ENCODE data around the gene LSM6. TPM values are rescaled to one million over a fixed set of nuclear protein-coding genes. Genes with fewer than 3 reads are reported as not detected.

LSM6 gene
- total RNA-seq: 10 to 100 TPM; 26.2 to 45.7 TPM

DNA sequence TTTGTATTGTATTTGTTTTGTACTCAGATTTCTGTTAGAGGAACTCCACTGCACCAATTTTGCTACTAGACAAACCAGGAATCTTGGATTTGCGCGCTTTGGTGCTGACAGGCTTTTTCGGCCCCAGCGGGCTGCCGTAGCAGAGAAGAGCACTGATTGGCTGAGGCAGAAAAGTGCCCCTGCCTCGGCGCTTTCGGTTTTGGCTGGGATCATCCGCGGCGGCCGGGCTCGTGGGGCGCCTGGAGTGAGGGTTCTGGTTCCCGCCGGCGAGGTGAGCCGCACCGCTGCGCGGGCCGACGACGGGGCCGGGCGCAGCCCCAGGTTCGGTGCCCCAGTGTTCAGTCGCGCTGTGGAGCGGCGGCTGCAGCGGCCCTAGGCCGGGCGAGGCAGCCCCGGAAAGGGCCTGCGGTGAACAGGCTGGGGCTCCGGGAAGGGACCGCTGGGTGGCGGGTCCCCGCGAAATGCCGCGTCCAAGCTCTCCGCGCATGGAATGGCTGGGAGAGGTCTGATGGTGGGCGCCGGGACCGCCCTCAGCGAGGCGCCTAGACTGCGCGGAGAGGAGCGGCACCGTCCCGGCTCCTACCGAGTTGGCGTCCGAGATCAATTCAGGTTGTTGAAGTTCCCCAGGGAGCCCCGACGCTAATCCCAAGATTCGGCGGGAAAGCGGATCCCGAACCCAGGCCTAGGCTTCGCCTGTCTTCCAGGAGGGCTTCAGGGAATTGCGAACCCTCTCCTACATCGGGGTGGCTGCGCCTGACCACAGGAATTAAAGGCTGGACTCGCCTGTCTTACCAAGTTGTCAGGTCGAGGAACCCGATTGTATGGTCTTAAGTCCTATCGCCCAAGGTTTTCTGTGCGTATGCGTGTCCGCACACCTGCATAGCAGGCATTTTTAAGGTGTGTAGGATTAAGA, at the start of gene LSM6:
Gene LSM6, plus strand, starts transcription at position 178 of the 913 bp plus-strand sequence. CDS start 7,204 bp downstream, outside the sequence.
- peaks cover 26% of the 10 kb centered on the region for H3K36me3 Mint-ChIP-seq (ENCODE audit: low read depth)
- ATAC-seq (replicated peaks): peak; percentile 95
- peak within 1 kb of the TSS; percentile 97 for H3K27ac Mint-ChIP-seq
- H3K9me3 Mint-ChIP-seq: no peaks in the 10 kb centered on the region
- no peaks in the 10 kb centered on the region for H3K27me3 Mint-ChIP-seq
- peak within 1 kb of the TSS; percentile 90 for H3K4me3 Mint-ChIP-seq
- H3K4me1 Mint-ChIP-seq: peaks cover 30% of the 10 kb centered on the region

DNA sequence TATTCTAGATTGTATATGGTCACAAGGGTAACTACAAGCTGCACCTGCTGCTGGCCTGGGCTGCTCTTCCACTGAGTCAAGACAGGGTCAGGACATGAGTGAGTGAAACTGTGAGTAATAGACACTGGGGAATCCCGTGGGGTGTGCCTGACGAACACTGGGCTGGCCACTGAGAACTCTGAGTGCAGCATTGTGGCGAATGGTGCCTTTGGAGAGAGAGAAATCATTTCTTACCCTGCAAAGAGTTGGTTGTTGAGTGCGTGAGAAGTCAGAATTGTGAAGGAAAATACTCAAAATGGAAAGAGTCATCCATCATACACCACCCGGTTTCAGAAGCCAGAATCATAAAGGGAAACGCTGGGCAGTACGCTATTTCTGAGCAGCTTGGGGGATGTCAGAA, 43.1 kb upstream of the LSM6 start:
- Mint-ChIP-seq H3K4me1 (peaks cover 7% of the 10 kb centered on the region), H3K27me3 (peaks cover 17% of the 10 kb centered on the region), H3K4me3 (peak overlapping the region; percentile 37), H3K36me3 (ENCODE audit: low read depth) (no peaks in the 10 kb centered on the region), H3K27ac (peak overlapping the region; percentile 55), H3K9me3 (no peaks in the 10 kb centered on the region)
- peak; percentile 99 for ATAC-seq (replicated peaks)

DNA sequence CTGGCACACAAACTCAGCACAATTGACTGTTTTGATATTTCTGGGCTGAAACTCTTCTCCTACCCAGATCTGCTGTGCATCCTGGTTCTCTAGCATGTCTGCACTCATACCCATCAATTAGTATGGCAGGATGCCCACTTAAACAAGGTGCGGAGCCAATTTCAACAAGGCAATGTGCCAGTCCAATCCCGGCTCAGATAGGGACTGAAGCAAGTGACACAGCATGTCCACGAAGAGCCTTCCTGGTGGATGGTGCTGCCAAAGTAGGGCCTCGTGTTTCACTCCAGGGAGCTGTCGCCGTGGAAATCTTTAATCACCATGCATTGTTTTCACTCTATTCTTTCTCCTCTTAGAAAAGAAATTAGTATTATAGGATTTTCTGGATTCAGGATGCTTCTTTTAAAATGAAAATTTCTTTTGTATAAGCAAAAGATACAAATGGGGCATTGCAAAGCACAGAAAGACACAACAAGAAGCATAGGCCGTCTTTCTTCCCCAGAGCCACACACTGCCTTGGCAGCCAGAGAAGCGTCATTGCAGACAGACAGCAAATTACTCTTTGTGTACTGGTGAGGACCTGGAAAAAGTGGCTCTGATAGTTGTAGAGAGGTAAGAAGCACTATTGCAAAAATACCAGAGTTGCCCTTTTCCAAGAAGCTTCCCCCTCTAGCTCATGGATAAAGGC, 40.6 kb upstream of the LSM6 start:
- H3K27ac Mint-ChIP-seq: no peak overlapping the region
- peaks cover 7% of the 10 kb centered on the region for H3K4me1 Mint-ChIP-seq
- H3K4me3 Mint-ChIP-seq: no peak overlapping the region
- no peaks in the 10 kb centered on the region for H3K9me3 Mint-ChIP-seq
- peaks cover 23% of the 10 kb centered on the region for H3K27me3 Mint-ChIP-seq
- H3K36me3 Mint-ChIP-seq (ENCODE audit: low read depth): no peaks in the 10 kb centered on the region
- ATAC-seq (replicated peaks): no peak

DNA sequence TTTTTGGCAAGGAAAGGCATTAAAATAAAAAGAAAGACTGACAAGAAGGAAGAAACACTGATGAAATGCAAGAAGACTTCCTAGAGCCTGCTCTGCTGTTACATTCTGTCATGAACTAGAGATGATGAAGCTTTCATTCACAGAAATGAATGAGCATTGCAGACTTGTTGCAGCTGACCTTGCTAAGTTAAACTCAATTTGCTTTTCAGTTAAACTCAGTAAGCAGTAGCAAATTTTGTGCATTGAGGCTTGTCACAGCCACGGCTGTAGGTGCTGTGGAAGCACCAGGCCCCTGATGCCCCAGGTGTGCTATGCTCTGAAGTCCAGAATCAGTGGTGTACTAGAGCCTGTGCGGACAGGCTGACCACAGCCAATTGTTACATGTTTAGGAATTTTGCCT, 39.6 kb upstream of the LSM6 start:
- no peak for ATAC-seq (replicated peaks)
- Mint-ChIP-seq H3K9me3 (no peaks in the 10 kb centered on the region), H3K36me3 (ENCODE audit: low read depth) (no peaks in the 10 kb centered on the region), H3K27me3 (peaks cover 18% of the 10 kb centered on the region), H3K4me1 (peaks cover 7% of the 10 kb centered on the region), H3K4me3 (no peak overlapping the region), H3K27ac (no peak overlapping the region)

DNA sequence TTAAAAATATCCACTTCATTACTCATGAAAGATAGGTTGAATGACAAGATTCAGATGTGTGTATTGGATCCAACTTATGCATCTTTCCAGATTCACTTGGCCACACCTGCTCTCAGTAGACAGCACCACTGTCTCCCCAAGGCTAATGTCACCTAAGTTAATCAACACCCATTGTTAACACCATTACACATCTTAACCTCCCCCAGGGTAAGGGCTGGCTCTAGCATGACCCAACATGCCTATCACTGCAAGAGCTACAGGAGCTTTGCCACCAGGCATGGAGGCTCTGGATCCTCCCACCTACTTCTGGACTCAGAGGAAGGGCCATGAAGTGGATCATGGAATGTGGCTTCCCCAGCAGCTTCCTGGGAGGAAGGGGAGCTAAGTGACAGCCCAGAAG, 32.8 kb upstream of the LSM6 start:
- no peak overlapping the region for H3K4me3 Mint-ChIP-seq
- no peaks in the 10 kb centered on the region for H3K4me1 Mint-ChIP-seq
- ATAC-seq (replicated peaks): no peak
- no peaks in the 10 kb centered on the region for H3K36me3 Mint-ChIP-seq (ENCODE audit: low read depth)
- H3K27me3 Mint-ChIP-seq: peaks cover 12% of the 10 kb centered on the region
- no peak overlapping the region for H3K27ac Mint-ChIP-seq
- no peaks in the 10 kb centered on the region for H3K9me3 Mint-ChIP-seq

DNA sequence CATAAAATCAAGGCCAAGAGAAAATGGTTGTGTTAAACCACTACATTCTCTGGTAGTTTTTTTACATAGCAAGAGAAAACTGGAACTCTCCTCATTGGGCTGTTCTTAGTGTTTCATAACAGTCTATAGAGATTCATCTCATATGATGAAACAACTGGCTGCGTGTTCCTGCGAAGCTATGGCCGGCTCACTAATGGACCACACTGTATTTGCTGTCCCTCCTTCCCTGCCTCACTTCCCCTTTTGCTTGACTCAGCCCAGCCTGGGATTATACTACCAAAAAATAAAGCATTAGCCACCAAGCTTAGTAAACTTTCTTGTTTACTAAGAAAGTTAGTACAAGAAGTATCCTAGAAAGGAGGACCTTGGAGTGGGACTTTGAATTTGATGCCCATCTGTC, 31.6 kb upstream of the LSM6 start:
- ATAC-seq (replicated peaks): no peak

DNA sequence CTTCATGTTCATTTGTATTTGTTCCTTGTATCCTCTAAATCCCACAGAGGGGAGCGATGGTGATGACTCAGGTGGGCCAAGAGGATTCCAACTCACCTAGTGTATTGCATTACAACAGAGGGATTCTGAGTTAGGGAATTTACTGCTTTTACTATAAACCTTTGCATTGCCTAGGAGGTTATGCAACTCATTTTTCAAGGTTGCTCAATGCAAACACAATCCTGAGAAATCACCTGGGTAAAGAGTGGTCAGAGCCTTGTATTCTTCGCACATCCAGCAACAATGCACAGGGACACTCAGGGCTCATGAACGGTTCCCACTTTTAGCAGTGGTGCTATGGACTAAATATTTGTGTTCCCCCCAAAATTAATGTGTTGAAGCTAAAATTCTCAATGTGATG, 28.6 kb upstream of the LSM6 start:
- H3K4me3 Mint-ChIP-seq: no peak overlapping the region
- H3K9me3 Mint-ChIP-seq: no peaks in the 10 kb centered on the region
- H3K27ac Mint-ChIP-seq: no peak overlapping the region
- peaks cover 9% of the 10 kb centered on the region for H3K27me3 Mint-ChIP-seq
- no peaks in the 10 kb centered on the region for H3K36me3 Mint-ChIP-seq (ENCODE audit: low read depth)
- no peaks in the 10 kb centered on the region for H3K4me1 Mint-ChIP-seq
- ATAC-seq (replicated peaks): no peak

More for the DNA sequence above, 31.6 kb upstream of the LSM6 start:
- Mint-ChIP-seq H3K36me3 (ENCODE audit: low read depth) (no peaks in the 10 kb centered on the region), H3K27me3 (peaks cover 12% of the 10 kb centered on the region), H3K9me3 (no peaks in the 10 kb centered on the region), H3K4me3 (no peak overlapping the region), H3K4me1 (no peaks in the 10 kb centered on the region), H3K27ac (no peak overlapping the region)

DNA sequence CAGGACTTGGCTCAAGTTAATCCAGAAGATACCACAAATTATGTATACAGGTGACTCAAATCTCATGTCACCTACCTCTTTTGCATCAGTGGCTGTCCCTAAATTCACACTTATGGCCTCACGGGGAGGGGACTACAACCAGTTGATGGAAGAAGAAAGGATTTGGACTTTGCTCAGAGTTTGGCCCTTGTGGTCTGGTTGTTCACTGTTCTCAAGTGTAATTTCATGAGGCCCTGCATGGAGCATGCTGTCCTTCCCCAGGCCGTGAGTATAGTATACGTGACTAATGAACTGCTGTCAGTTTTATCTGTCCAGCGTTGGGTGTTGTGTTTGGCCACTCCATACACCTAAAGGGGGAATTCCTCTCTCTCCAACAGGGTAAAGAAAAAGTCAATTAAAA, 27.5 kb upstream of the LSM6 start:
- no peaks in the 10 kb centered on the region for H3K4me1 Mint-ChIP-seq
- no peak overlapping the region for H3K27ac Mint-ChIP-seq
- no peak for ATAC-seq (replicated peaks)
- no peaks in the 10 kb centered on the region for H3K36me3 Mint-ChIP-seq (ENCODE audit: low read depth)
- H3K27me3 Mint-ChIP-seq: peaks cover 9% of the 10 kb centered on the region
- no peaks in the 10 kb centered on the region for H3K9me3 Mint-ChIP-seq
- no peak overlapping the region for H3K4me3 Mint-ChIP-seq

DNA sequence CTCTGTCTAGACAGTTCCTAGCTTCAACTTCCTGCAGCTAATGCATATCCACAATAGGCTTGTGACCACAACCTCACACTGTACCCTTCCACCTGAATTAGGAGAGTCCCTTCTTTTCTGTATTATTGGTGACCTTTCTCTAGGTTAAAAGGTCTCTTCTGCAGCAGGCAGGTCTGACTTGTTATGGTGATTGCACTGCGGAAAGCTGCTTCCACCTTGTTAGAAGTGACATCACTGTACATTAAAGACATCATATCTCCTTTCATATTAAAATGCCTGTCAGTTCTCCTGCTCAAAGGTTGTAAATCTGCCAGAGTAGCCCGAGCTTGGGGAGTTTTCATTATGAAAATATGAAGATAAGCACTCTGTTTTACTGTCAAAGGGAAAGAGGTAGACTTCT, 21.5 kb upstream of the LSM6 start:
- Mint-ChIP-seq H3K27me3 (peaks cover 11% of the 10 kb centered on the region), H3K4me1 (no peaks in the 10 kb centered on the region), H3K4me3 (no peak overlapping the region), H3K9me3 (no peaks in the 10 kb centered on the region), H3K36me3 (ENCODE audit: low read depth) (no peaks in the 10 kb centered on the region), H3K27ac (no peak overlapping the region)
- no peak for ATAC-seq (replicated peaks)

DNA sequence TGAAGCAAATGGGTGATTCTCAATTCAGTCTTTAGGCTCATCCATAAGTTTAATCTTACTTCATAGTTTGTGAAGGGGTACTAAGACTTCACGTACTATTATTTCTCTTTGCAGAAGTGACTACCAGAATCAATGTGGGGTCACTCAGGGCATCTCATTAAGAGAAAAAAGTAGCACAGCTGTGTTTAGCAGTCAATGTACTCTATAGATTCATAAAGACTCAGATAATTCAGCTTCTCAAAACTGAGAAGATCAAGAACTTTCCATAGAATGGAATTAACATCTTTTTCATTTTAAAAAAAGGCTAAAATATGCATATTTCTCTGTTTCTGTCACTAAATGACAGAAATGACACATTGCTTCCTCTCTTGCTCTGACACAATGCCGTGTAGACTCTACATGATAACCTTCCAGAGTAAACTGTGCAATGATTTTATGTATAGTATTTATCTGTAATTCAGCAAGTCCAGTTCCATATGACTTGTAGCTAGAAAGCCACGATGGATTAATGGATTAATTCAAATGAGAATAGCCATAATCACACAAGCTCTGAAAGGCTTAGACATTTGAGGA, 20.3 kb upstream of the LSM6 start:
- peaks cover 8% of the 10 kb centered on the region for H3K27me3 Mint-ChIP-seq
- H3K27ac Mint-ChIP-seq: peak overlapping the region; percentile 28
- ATAC-seq (replicated peaks): peak; percentile 59
- H3K4me1 Mint-ChIP-seq: peaks cover 6% of the 10 kb centered on the region
- no peaks in the 10 kb centered on the region for H3K36me3 Mint-ChIP-seq (ENCODE audit: low read depth)
- no peak overlapping the region for H3K4me3 Mint-ChIP-seq
- H3K9me3 Mint-ChIP-seq: no peaks in the 10 kb centered on the region

DNA sequence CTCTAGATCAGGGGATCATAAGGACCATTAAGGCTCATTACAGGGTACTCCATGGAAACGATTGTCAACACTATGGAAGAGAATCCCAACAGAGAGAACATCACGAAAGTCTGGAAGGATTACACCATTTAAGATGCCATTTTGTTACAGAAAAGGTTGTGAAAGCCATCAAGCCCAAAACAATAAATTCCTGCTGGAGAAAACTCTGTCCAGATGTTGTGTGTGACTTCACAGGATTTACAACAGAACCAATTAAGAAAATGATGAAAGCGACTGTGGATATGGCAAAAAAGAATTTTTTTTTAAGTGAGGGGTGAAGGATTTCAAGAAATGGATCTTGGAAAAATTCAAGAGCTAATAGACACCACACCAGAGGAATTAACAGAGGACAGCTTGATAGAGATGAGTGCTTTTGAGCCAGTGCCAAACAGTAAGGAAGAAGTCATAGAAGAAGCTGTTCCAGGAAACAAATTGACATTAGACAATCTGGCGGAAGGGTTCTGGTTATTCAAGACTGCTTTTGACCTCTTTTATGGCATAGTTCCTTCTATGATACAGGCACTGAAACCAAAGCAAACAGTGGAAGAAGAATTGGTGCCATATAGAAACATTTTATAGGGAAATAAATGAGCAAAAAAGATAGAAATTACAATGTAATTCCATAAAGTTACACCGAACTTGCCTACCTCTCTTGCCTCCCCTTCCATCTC, 17.3 kb upstream of the LSM6 start:
- no peak overlapping the region for H3K27ac Mint-ChIP-seq
- ATAC-seq (replicated peaks): no peak
- H3K4me3 Mint-ChIP-seq: no peak overlapping the region
- peaks cover 6% of the 10 kb centered on the region for H3K4me1 Mint-ChIP-seq
- H3K27me3 Mint-ChIP-seq: peaks cover 13% of the 10 kb centered on the region
- no peaks in the 10 kb centered on the region for H3K36me3 Mint-ChIP-seq (ENCODE audit: low read depth)
- H3K9me3 Mint-ChIP-seq: peaks cover 6% of the 10 kb centered on the region

DNA sequence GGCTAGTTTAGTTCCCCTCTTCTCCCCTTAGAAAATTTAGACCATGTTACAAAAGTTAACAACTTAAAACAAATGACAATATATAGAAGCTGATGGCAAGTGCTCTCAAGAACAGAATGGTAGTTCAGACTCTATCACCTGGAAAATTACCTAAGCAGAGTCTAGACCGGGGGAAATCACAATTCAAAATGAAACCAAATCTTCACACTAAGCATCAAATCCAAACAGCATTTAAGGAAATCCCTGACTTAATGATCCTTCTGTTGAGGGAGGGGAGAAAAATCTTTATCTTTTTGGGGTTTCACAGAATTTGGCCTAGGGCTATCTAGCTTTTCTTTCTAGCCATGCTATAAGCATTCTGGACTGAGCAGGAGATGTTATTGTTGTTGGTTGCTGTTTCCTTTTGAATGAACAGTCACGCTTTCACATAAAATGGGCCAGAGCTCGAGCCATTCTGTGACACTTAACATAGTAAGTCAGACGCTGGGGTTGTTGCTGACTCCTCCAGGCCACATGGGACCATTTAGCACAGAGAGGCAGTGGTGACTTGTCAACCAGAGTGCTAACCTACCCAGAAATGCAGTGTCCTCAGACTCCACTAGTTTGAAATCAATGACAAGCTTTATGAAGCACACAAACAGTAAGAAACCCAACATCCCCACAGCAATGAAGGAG, 16.0 kb upstream of the LSM6 start:
- Mint-ChIP-seq H3K27me3 (peaks cover 13% of the 10 kb centered on the region), H3K4me1 (peaks cover 7% of the 10 kb centered on the region), H3K36me3 (ENCODE audit: low read depth) (no peaks in the 10 kb centered on the region), H3K4me3 (peak overlapping the region; percentile 35), H3K27ac (no peak overlapping the region), H3K9me3 (peaks cover 6% of the 10 kb centered on the region)
- ATAC-seq (replicated peaks): peak; percentile 92

DNA sequence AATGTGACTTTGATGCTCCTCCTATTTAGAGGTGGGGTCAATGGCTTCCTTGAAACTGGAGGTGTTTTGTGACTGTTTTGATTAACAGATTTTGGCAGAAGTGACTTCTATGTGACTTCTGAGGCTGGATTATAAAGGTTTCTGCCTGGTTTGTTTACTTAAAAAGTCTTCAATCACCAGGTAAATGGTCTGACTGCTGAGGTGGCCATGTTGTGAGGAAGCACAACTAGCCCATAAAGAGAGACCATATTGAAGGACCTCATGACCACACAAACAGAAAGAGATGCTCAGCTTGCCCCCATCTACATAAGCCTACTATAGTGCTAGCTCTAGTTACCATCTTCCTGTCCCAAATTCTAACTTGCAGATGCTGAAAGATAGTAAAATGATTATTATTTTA, 14.3 kb upstream of the LSM6 start:
- Mint-ChIP-seq H3K4me3 (no peak overlapping the region), H3K27ac (no peak overlapping the region), H3K27me3 (peaks cover 12% of the 10 kb centered on the region), H3K36me3 (ENCODE audit: low read depth) (no peaks in the 10 kb centered on the region), H3K9me3 (peaks cover 6% of the 10 kb centered on the region), H3K4me1 (peaks cover 11% of the 10 kb centered on the region)
- ATAC-seq (replicated peaks): no peak

DNA sequence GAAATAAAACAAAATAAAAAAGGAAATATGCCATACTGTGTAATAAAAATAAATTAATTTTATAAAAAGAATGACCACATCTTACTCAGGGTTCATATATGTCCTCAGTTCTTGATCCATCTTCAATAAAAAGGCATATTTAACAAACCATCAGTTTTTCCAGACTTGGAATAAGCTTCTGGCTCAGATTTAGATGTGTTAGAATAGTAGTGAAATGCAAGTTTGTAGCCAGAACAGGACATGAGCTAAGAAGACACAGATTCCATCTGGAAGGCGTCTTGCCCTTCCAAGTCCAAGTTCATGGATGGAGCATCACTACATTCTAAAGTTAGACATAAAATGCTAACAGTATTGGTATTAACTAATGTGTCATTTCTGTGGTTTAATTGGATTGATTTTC, 10.3 kb upstream of the LSM6 start:
- Mint-ChIP-seq H3K27ac (no peak overlapping the region), H3K4me1 (peaks cover 4% of the 10 kb centered on the region)

More for the DNA sequence above, 10.3 kb upstream of the LSM6 start:
- Mint-ChIP-seq H3K4me3 (no peak overlapping the region), H3K27me3 (peaks cover 5% of the 10 kb centered on the region), H3K9me3 (peaks cover 6% of the 10 kb centered on the region), H3K36me3 (ENCODE audit: low read depth) (no peaks in the 10 kb centered on the region)
- no peak for ATAC-seq (replicated peaks)
